ENCODE data around the gene TRIM21.

DNA sequence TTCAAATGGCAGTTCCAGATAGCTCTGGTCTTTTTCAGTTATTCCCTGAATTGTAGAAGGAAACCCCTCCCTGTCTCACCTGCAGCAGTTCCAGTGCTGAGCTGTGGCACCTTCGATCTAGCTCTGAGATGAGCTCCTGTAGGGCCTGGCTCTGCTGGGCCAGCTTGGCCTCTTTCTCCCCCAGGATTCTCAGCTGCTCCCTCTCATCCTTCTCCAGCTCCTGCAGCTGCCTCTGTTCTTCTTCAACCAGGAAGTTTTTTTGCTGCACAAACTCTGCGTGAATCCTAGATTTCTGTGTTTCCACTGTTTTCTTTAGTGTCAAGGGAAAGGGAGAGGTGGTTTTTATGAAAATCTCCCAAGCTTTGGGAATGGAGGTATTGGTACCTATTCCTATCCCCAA, 5.3 kb downstream of the TRIM21 start:
- TF ChIP-seq, protein P1, sequence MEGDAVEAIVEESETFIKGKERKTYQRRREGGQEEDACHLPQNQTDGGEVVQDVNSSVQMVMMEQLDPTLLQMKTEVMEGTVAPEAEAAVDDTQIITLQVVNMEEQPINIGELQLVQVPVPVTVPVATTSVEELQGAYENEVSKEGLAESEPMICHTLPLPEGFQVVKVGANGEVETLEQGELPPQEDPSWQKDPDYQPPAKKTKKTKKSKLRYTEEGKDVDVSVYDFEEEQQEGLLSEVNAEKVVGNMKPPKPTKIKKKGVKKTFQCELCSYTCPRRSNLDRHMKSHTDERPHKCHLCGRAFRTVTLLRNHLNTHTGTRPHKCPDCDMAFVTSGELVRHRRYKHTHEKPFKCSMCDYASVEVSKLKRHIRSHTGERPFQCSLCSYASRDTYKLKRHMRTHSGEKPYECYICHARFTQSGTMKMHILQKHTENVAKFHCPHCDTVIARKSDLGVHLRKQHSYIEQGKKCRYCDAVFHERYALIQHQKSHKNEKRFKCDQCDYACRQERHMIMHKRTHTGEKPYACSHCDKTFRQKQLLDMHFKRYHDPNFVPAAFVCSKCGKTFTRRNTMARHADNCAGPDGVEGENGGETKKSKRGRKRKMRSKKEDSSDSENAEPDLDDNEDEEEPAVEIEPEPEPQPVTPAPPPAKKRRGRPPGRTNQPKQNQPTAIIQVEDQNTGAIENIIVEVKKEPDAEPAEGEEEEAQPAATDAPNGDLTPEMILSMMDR (IDR thresholded peaks at IDR 0.05) = no peak
- TF ChIP-seq POLR2A (IDR thresholded peaks at IDR 0.05) (no peak), POLR2AphosphoS5 (IDR thresholded peaks at IDR 0.05) (no peak)
